ENCODE data around the gene SRSF4. TPM values are rescaled to one million over a fixed set of nuclear protein-coding genes. Genes with fewer than 3 reads are reported as not detected.

Gene SRSF4
- total RNA-seq, 4 donors from 2014 or later: 61.4 to 107 (median 75.4) TPM

GRCh38 chr1:29197590-29197924, 15.9 kb upstream of the SRSF4 start:
- TF ChIP-seq CTCF (IDR thresholded peaks at IDR 0.05; ENCODE audit: low read depth): no peak

- no peak for TF ChIP-seq CTCF (IDR thresholded peaks at IDR 0.05; ENCODE audit: low read depth)
Observed at GRCh38 chr1:29196863-29197589, 15.3 kb upstream of the SRSF4 start.

- TF ChIP-seq CTCF (IDR thresholded peaks at IDR 0.05; ENCODE audit: low read depth): no peak
Observed at GRCh38 chr1:29195881-29196291, 14.2 kb upstream of the SRSF4 start.

- no peak for TF ChIP-seq CTCF (IDR thresholded peaks at IDR 0.05; ENCODE audit: low read depth)
Observed at GRCh38 chr1:29193879-29194455, 12.3 kb upstream of the SRSF4 start.

GRCh38 chr1:29190718-29191117, 9.0 kb upstream of the SRSF4 start:
- TF ChIP-seq CTCF (IDR thresholded peaks at IDR 0.05; ENCODE audit: low read depth): no peak

- TF ChIP-seq CTCF (IDR thresholded peaks at IDR 0.05; ENCODE audit: low read depth): no peak
Observed at GRCh38 chr1:29186707-29187106, 5.0 kb upstream of the SRSF4 start.

GRCh38 chr1:29186252-29186651, 4.6 kb upstream of the SRSF4 start:
- TF ChIP-seq CTCF (IDR thresholded peaks at IDR 0.05; ENCODE audit: low read depth): no peak

All from subcutaneous adipose tissue (tissue), 4 donors.